ENCODE measurements around the gene ZNF620.

ZNF620 gene

DNA sequence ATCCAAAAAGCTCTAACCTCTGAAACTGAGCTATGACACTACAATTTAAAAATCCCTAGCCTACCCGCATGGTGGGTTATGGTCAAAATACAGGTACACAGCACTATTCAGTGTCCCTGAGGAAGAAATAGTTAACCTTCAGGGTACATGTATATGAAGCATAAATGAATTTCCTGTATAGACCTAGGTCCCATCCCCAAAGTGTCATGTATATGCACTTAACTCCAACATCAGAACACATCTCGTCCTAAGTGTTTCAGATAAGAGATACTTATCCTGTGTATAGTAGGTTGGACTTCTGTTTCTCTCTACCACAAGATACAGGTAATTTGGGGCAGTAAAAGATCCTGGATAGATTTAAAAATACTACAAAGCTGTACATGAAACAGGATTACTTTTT, 42.3 kb upstream of the ZNF620 start:
- Histone ChIP-seq H3K9me3 (replicated peaks; ENCODE audit: insufficient read depth, low read length) (no peaks in the 10 kb centered on the region), H2AFZ (ENCODE audit: low read length) (no peak overlapping the region), H4K20me1 (ENCODE audit: insufficient read depth, low read length) (peaks cover 5% of the 10 kb centered on the region; the same call in 1 of the 2 replicates), H3K4me2 (ENCODE audit: low read depth, low read length) (no peak overlapping the region), H3K36me3 (replicated peaks; ENCODE audit: insufficient read depth, low read length) (peaks cover 11% of the 10 kb centered on the region), H3K27ac (ENCODE audit: low read length) (no peak overlapping the region), H3K9me2 (replicated peaks; ENCODE audit: insufficient read depth, low read length) (no peaks in the 10 kb centered on the region), H3K27me3 (replicated peaks; ENCODE audit: insufficient read depth, low read length) (no peaks in the 10 kb centered on the region), H3K4me3 (ENCODE audit: low read length) (no peak overlapping the region), H3F3A (ENCODE audit: insufficient read depth, low read length) (peaks cover 30% of the 10 kb centered on the region), H3K9ac (ENCODE audit: low read length) (no peak overlapping the region), H3K79me2 (ENCODE audit: low read length) (peaks cover 16% of the 10 kb centered on the region), H3K4me1 (ENCODE audit: low read length) (peaks cover 2% of the 10 kb centered on the region)
- no peak for DNase-seq
- no peak for TF ChIP-seq EZH2 (optimal IDR thresholded peaks at IDR 0.05; ENCODE audit: low read depth, low read length)
- no peak for TF ChIP-seq EZH2phosphoT487 (IDR thresholded peaks at IDR 0.05; ENCODE audit: low read length)
- TF ChIP-seq, protein P1, sequence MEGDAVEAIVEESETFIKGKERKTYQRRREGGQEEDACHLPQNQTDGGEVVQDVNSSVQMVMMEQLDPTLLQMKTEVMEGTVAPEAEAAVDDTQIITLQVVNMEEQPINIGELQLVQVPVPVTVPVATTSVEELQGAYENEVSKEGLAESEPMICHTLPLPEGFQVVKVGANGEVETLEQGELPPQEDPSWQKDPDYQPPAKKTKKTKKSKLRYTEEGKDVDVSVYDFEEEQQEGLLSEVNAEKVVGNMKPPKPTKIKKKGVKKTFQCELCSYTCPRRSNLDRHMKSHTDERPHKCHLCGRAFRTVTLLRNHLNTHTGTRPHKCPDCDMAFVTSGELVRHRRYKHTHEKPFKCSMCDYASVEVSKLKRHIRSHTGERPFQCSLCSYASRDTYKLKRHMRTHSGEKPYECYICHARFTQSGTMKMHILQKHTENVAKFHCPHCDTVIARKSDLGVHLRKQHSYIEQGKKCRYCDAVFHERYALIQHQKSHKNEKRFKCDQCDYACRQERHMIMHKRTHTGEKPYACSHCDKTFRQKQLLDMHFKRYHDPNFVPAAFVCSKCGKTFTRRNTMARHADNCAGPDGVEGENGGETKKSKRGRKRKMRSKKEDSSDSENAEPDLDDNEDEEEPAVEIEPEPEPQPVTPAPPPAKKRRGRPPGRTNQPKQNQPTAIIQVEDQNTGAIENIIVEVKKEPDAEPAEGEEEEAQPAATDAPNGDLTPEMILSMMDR (IDR thresholded peaks at IDR 0.05; ENCODE audit: low read length): no peak

DNA sequence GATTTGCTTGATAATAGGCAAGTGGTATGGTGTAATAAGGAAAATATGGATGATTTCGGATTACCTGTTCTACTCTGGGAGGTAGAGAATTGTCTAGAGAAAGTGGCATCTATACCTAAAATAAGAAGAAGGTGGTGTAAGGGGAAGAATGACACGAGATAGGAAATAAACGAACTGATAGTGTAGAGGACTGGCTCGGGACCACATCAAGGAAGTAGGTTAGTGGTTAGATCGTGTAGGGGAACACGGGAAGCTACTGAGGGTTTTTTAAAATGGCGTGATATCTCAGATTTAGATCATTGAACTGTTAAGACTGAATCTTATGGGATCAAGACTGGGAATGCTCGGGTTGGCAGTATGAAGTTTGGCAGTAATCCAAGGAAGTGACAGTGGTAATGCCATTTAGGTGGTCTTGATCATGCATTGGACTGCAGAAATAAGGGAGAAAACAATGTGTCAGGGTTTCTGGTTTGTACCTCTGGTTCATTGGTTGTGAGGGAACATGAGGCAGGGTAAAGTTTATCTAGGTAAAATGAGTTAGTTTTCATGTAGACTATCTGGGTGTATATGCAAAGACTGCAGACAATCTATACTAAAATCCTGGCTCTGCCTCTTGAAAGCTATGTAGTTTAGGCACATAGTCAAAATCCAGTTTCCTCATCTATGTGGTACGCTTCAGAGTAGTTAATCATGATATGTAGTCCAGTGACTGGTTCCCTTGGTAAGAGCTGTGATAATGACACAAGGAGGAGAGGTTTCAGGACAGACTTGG, 41.3 kb upstream of the ZNF620 start:
- H3K9me2 ChIP-seq (replicated peaks; ENCODE audit: insufficient read depth, low read length): no peaks in the 10 kb centered on the region
- H3K4me2 ChIP-seq (ENCODE audit: low read depth, low read length): no peak overlapping the region
- H3K27me3 ChIP-seq (replicated peaks; ENCODE audit: insufficient read depth, low read length): no peaks in the 10 kb centered on the region
- H3K79me2 ChIP-seq (ENCODE audit: low read length): peaks cover 7% of the 10 kb centered on the region; the same call in 1 of the 2 replicates
- peaks cover 30% of the 10 kb centered on the region for H3F3A ChIP-seq (ENCODE audit: insufficient read depth, low read length)
- H3K36me3 ChIP-seq (replicated peaks; ENCODE audit: insufficient read depth, low read length): peaks cover 8% of the 10 kb centered on the region
- H3K27ac ChIP-seq (ENCODE audit: low read length): no peak overlapping the region
- TF ChIP-seq, protein P1 (IDR thresholded peaks at IDR 0.05; ENCODE audit: low read length): no peak
- no peak for DNase-seq
- H3K9me3 ChIP-seq (replicated peaks; ENCODE audit: insufficient read depth, low read length): no peaks in the 10 kb centered on the region
- no peak overlapping the region for H3K9ac ChIP-seq (ENCODE audit: low read length)
- H3K4me3 ChIP-seq (ENCODE audit: low read length): no peak overlapping the region
- peaks cover 5% of the 10 kb centered on the region; the same call in 1 of the 2 replicates for H4K20me1 ChIP-seq (ENCODE audit: insufficient read depth, low read length)
- no peaks in the 10 kb centered on the region for H3K4me1 ChIP-seq (ENCODE audit: low read length)
- H2AFZ ChIP-seq (ENCODE audit: low read length): no peak overlapping the region

DNA sequence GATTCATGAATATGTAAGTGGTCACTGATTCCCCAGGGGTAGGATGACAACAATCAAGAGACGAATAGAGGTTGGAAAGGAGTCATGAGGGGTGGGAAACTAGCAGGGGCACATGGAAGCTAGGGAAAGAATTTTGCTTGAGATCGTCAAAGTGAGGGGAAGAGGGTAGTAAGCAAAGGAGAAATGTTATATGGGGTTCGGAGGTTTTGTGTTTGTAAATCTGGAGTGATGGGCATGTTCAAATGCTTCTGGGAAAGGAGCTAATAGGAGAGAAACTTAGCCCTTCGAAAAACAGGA, 40.8 kb upstream of the ZNF620 start:
- H3K27ac ChIP-seq (ENCODE audit: low read length): no peak overlapping the region
- H3K4me1 ChIP-seq (ENCODE audit: low read length): no peaks in the 10 kb centered on the region
- peaks cover 8% of the 10 kb centered on the region for H3K36me3 ChIP-seq (replicated peaks; ENCODE audit: insufficient read depth, low read length)
- H3K9me3 ChIP-seq (replicated peaks; ENCODE audit: insufficient read depth, low read length): no peaks in the 10 kb centered on the region
- H2AFZ ChIP-seq (ENCODE audit: low read length): no peak overlapping the region
- H3K9me2 ChIP-seq (replicated peaks; ENCODE audit: insufficient read depth, low read length): no peaks in the 10 kb centered on the region
- no peak overlapping the region for H3K9ac ChIP-seq (ENCODE audit: low read length)
- H3K4me3 ChIP-seq (ENCODE audit: low read length): no peak overlapping the region
- peaks cover 3% of the 10 kb centered on the region; the same call in 1 of the 2 replicates for H4K20me1 ChIP-seq (ENCODE audit: insufficient read depth, low read length)
- H3F3A ChIP-seq (ENCODE audit: insufficient read depth, low read length): peaks cover 30% of the 10 kb centered on the region
- H3K4me2 ChIP-seq (ENCODE audit: low read depth, low read length): no peak overlapping the region
- no peaks in the 10 kb centered on the region for H3K27me3 ChIP-seq (replicated peaks; ENCODE audit: insufficient read depth, low read length)
- no peak for DNase-seq
- TF ChIP-seq, protein P1 (IDR thresholded peaks at IDR 0.05; ENCODE audit: low read length): no peak
- TF ChIP-seq EZH2 (optimal IDR thresholded peaks at IDR 0.05; ENCODE audit: low read depth, low read length) (no peak), EZH2phosphoT487 (IDR thresholded peaks at IDR 0.05; ENCODE audit: low read length) (no peak)
- H3K79me2 ChIP-seq (ENCODE audit: low read length): peaks cover 3% of the 10 kb centered on the region; the same call in 1 of the 2 replicates
